ENCODE results near the gene BAX. TPM values are rescaled to one million over a fixed set of nuclear protein-coding genes. Genes with fewer than 3 reads are reported as not detected.
"Not testable (repeated sequence)": the region's sequence is repeated elsewhere in the genome, so short reads cannot be mapped to it uniquely, and the experiment has no call there.

The BAX gene
- total RNA-seq, 1 donor from 2014 or later, result 141 TPM

GRCh38 chr19:48925240-48925843 is 29.3 kb upstream of the BAX start:
- no peaks in the 10 kb centered on the region for H3K27me3 Mint-ChIP-seq

GRCh38 chr19:48925890-48926289 is 28.8 kb upstream of the BAX start:
- not testable (repeated sequence) for H3K9me3 Mint-ChIP-seq (ENCODE audit: low read depth); H3K4me3 Mint-ChIP-seq (ENCODE audit: low read depth)

More at GRCh38 chr19:48925240-48925843, 29.3 kb upstream of the BAX start:
- Mint-ChIP-seq H3K27ac (no peak overlapping the region), H3K4me3 (ENCODE audit: low read depth) (no peak overlapping the region), H3K36me3 (ENCODE audit: insufficient read depth) (peaks cover 6% of the 10 kb centered on the region), H3K9me3 (ENCODE audit: low read depth) (no peaks in the 10 kb centered on the region), H3K4me1 (ENCODE audit: low read depth) (no peaks in the 10 kb centered on the region)
- no peak for TF ChIP-seq CTCF (IDR thresholded peaks at IDR 0.05; ENCODE audit: unreplicated experiment)
- DNase-seq (ENCODE audit: low spot score, unreplicated experiment), result no peak

GRCh38 chr19:48926909-48927308 is 27.8 kb upstream of the BAX start:
- DNase-seq (ENCODE audit: low spot score, unreplicated experiment), result no peak
- no peak overlapping the region for H3K27ac Mint-ChIP-seq

More at GRCh38 chr19:48925890-48926289, 28.8 kb upstream of the BAX start:
- DNase-seq (ENCODE audit: low spot score, unreplicated experiment); H3K27me3 Mint-ChIP-seq; H3K27ac Mint-ChIP-seq; H3K36me3 Mint-ChIP-seq (ENCODE audit: insufficient read depth); H3K4me1 Mint-ChIP-seq (ENCODE audit: low read depth): not testable (repeated sequence)

GRCh38 chr19:48927692-48928091 is 27.0 kb upstream of the BAX start:
- H3K27ac Mint-ChIP-seq; H3K36me3 Mint-ChIP-seq (ENCODE audit: insufficient read depth); H3K27me3 Mint-ChIP-seq; DNase-seq (ENCODE audit: low spot score, unreplicated experiment); H3K4me3 Mint-ChIP-seq (ENCODE audit: low read depth); H3K4me1 Mint-ChIP-seq (ENCODE audit: low read depth); H3K9me3 Mint-ChIP-seq (ENCODE audit: low read depth): not testable (repeated sequence)

More at GRCh38 chr19:48926909-48927308, 27.8 kb upstream of the BAX start:
- H3K36me3 Mint-ChIP-seq (ENCODE audit: insufficient read depth), result peaks cover 3% of the 10 kb centered on the region
- no peak overlapping the region for H3K4me3 Mint-ChIP-seq (ENCODE audit: low read depth)
- no peak for TF ChIP-seq CTCF (IDR thresholded peaks at IDR 0.05; ENCODE audit: unreplicated experiment)
- H3K9me3 Mint-ChIP-seq (ENCODE audit: low read depth), result no peaks in the 10 kb centered on the region
- H3K27me3 Mint-ChIP-seq, result peaks cover 6% of the 10 kb centered on the region
- H3K4me1 Mint-ChIP-seq (ENCODE audit: low read depth), result no peaks in the 10 kb centered on the region

- H3K9me3 Mint-ChIP-seq (ENCODE audit: low read depth), result no peaks in the 10 kb centered on the region
- H3K27me3 Mint-ChIP-seq, result peaks cover 14% of the 10 kb centered on the region
- no peak for DNase-seq (ENCODE audit: low spot score, unreplicated experiment)
- no peak overlapping the region for H3K27ac Mint-ChIP-seq
- no peaks in the 10 kb centered on the region for H3K36me3 Mint-ChIP-seq (ENCODE audit: insufficient read depth)
- no peak overlapping the region for H3K4me3 Mint-ChIP-seq (ENCODE audit: low read depth)
- H3K4me1 Mint-ChIP-seq (ENCODE audit: low read depth), result peaks cover 2% of the 10 kb centered on the region
- no peak for TF ChIP-seq CTCF (IDR thresholded peaks at IDR 0.05; ENCODE audit: unreplicated experiment)
Measured at GRCh38 chr19:48928164-48929025, 26.3 kb upstream of the BAX start.

GRCh38 chr19:48933382-48933932 is 21.2 kb upstream of the BAX start, which contains the start of gene DHDH:
TSS of gene DHDH (plus strand) at chr19:48933699. CDS start at chr19:48933722, 23 bp downstream.
- Mint-ChIP-seq H3K27ac (no peak within 1 kb of the TSS), H3K4me3 (ENCODE audit: low read depth) (peak within 1 kb of the TSS; percentile 79), H3K9me3 (ENCODE audit: low read depth) (no peaks in the 10 kb centered on the region), H3K36me3 (ENCODE audit: insufficient read depth) (peaks cover 1% of the 10 kb centered on the region), H3K27me3 (peaks cover 29% of the 10 kb centered on the region), H3K4me1 (ENCODE audit: low read depth) (peaks cover 7% of the 10 kb centered on the region)
- TF ChIP-seq CTCF (IDR thresholded peaks at IDR 0.05; ENCODE audit: unreplicated experiment), result no peak
- peak; percentile 77 for DNase-seq (ENCODE audit: low spot score, unreplicated experiment)
